ENCODE results near the gene MAPK1.
"Not testable (repeated sequence)": the region's sequence is repeated elsewhere in the genome, so short reads cannot be mapped to it uniquely, and the experiment has no call there.

The MAPK1 gene

DNA sequence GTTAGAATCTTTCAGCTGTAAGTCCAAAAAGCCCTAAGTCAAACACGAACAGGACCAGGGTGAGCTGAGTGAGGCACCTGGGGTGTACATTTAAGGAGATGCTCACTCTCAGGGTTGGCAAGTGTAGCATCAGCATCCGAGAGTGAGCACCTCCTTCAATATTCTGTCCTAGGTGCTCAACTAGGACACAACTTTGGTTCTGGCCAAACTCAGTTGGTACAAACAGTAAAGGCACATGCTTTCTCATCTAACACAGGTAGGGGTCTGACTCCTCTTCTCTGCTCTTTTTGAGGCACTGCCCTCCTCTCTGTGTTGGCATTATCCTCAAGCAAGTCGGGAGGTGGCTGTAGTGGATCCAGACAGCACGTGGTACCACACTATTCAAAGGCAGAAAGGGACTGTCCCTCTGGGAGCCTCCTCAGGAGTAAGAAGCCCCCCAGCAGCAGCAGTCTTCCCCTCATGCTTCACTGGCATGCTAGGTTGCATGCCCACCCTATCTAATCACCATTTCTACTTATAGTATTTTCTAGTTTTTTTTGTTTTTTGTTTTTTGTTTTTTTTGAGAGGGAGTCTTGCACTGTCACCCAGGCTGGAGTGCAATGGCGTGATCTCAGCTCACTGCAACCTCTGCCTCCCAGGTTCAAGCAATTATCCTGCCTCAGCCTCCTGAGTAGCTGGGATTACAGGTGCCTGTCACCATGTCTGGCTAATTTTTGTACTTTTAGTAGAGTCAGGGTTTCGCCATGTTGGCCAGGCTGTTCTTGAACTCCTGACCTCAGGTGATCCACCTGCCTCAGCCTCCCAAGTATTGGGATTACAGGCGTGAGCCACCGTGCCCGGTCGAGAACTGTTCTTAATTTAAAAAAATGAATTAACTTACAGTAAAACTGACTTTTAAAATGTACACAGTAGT is 14.7 kb upstream of the MAPK1 start:
- DNase-seq: no peak

DNA sequence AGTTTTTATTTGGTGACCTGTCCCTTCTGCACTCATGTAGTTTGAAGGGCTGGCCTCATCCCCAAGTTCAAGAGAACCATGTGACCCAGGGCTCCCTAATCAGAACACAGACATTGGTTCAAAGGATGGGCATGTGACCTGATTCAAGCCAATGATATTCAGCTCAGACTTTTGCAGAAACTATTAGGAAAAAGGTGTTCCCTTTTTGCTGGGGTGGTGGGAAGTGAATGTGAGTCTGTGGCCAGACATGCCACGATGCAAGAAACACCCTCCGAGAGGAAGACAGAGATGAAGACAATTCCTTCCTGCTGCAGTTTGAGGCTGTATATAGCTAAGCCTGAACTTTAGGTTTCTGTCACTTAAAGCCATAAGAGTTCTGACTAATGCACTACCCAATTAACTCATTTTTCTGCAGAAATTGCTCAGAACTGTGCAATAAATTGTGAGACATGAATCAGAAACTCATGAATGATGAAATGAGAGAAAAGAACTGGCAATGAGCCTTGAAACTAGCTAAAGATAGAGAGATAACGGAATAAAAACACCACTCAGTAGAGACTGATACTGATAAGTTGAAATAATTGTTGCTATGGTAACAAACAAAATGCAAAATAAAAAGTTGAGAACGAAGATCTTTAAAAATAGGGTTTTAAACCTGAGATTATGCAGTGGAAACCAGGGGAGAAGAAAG is 9.2 kb upstream of the MAPK1 start:
- no peak for DNase-seq

DNA sequence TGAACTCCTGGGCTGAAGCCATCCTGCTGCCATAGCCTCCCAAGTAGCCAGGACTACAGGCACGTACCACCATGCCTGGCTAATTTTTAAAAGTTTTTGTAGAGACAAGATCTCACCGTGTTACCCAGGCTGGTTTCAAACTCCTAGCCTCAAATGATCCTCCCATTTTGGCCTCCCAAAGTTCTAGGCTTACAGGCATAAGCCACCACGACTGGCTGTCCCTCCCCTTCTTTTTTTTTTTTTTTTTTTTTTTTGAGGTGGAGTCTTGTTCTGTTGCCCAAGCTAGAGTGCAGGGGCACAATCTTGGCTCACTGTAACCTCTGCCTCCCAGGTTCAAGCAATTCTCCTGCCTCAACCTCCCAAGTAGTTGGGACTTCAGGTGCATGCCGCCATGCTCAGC is 7.5 kb upstream of the MAPK1 start:
- DNase-seq: not testable (repeated sequence)

DNA sequence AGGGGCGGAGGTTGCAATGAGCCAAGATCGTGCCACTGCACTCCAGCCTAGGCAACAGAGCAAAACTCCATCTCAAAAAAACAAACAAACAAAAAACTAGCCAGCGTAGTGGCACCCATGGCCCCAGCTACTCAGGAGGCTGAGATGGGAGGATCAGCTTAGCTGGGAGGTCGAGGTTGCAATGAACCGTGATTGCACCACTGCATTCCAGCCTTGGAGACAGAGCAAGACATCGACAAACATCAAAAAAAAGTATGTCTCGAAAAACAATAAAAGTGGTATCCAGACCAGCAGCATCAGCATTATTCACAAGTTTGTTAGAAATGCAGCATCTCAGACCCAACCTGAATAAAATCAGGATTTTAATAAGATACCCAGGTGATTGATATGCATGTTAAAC is 6.2 kb upstream of the MAPK1 start:
- DNase-seq: no peak

DNA sequence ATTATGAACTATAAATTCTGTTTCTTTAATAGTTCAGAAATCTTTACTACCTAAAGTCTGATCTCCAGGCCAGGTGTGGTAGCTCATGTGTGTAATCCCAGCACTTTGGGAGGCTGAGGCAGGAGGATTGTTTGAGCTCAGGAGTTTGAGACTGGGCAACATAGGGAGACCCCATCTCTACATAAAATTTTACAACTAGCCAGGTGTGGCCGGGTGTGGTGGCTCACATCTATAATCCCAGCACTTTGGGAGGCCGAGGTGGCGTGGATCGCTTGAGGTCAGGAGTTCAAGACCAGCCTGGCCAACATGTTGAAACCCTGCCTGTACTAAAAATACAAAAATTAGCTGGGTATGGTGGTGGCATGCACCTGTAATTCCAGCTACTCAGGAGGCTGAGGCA is 5.3 kb upstream of the MAPK1 start:
- DNase-seq: not testable (repeated sequence)

DNA sequence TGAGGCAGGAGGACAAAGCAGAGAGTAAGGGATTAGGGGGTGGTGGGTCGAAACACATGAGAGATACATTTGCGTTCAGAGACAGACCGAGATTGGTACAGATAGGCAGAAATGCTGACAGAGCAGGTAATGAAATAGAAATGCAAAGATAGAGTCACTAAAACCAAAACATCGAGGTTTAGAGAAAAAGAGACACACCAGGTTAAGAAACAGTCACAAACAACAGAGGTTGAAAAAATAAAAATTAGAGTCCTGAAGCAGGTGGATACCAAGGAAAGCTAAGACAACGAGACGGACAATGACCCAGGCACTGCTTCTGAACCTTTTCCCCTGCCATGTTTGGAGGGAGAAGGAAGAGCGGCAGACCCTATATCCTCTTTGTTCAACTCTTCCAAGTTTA is 1.2 kb upstream of the MAPK1 start:
- DNase-seq: no peak

DNA sequence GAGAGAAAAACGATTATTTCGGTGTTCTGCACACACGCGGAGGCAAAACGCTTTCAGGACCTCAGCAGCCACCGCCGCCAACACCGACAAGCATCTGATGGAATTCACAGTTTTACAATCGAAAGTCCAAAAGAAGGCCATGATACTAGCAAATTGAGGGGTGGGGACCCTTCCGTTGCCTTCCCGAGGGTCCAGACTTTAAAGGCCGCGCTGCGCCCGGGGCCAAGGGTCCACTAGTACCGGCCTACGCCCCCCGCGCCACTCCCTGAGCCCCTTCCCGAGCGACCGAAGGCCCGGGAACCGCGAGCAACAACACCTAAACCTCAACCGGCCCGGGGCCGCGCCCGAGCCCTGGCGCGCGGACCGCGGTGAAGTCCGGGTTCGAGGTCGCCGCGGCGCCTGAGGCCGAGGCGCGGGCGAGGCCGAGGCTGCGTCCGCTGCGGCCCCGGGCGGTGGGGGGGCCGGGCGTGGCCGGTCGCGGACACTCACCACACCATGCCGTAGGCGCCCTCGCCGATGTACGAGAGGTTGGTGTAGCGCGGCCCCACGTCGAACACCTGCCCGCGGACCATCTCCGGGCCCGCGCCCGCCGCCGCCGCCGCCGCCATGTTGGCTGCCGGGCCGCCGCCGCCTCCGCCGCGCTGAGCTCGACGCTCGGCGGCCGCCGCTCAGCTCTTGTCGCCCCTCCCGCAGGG is 465 bp downstream of the MAPK1 start:
- DNase-seq: no peak

DNA sequence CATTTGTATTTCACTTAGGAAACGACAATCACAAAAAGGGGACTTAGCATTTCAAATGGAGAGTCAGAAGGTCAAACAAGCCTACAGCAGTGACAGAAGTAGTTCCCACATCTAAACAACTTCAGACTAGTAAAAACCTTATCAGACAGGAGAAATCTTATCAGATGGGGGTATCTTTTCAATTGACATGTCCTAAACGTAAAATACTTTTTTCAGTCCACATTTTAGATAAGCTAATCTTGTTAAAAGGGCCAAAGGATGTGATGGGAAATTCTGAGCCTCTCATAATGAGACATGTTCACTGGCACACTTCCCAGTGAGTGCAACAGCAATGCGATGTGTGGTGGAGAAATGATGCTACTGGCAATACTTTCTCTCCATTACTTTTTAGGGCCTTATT is 2.4 kb downstream of the MAPK1 start:
- DNase-seq: no peak

DNA sequence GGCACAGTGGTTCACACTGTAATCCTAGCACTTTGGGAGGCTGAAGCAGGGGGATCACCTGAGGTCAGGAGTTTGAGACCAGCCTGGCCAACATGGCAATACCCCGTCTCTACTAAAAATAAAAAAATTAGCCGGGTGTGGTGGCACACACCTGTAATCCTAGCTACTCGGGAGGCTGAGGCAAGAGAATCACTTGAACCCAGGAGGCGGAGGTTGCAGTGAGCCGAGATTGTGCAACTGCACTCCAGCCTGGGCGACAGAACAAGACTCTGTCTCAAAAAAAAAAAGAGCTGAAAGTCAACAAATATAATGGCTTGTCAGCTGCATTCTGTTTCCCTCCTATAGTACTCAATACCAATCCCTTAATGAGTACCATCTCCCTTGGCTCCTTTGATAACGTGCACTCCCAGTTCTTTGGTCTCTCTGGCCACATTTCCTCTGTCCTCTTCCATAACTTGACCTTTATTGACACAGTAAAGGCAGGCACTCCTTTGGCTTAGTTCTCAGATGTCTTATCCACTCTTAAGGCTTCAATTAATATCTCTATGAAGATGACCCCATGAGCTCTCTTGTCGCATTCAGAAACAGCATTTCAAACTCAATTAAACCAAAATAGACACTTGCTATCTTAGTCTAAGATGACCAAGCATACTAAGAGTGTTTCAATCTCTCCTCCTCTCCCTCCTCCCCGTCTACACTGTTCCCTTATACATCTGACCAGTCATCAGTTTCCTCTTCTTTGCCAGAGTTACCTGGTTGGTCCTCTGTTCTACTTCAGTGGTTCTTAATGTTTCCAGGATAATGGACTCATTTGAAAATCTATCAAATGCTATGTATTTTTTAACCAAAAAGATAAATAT is 4.8 kb downstream of the MAPK1 start:
- no peak for DNase-seq

DNA sequence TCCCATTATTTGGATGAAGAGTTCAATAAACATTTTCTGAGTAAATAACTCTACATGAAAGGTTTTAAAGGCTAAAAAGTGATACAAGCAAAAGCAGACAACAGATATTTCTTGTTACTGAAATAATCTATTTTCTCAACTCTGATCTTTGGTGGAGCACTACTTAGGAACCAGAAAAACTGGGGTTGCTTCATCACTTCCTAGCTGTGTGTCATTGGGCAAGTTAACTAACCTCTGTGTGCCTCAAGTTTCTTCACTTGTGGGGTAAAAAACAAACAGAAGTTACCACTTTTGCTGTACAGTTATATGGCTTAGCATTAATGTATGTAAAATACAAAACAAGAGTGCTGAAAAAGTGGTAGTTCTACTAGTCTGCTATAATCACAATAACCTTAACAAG is 5.6 kb downstream of the MAPK1 start:
- DNase-seq: no peak

DNA sequence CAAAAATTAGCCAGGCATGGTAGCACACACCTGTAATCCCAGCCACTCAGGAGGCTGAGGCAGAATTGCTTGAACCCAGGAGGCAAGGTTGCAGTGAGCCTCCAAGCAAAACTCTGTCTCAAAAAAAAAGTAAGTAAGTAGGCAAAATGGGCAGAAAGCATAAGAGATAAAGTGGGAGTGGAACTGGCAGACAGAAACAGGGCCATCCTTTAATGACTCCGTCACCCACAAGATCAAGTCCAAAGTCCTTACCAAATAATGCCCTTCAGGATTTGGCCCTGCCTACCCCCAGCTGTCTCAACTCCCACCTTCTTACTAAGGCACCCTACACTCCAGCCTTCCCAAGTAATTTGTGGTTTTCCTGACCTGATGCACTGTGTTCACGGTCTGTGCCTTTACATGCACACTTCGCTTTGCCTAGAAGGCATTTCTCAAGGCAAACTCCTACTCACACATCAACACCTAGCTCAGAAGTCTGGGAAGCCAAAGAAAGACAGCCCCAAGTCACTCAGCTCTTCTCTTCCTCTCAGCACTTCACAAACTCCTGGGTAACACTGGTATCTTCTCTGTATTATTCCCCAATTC is 6.1 kb downstream of the MAPK1 start:
- no peak for DNase-seq

DNA sequence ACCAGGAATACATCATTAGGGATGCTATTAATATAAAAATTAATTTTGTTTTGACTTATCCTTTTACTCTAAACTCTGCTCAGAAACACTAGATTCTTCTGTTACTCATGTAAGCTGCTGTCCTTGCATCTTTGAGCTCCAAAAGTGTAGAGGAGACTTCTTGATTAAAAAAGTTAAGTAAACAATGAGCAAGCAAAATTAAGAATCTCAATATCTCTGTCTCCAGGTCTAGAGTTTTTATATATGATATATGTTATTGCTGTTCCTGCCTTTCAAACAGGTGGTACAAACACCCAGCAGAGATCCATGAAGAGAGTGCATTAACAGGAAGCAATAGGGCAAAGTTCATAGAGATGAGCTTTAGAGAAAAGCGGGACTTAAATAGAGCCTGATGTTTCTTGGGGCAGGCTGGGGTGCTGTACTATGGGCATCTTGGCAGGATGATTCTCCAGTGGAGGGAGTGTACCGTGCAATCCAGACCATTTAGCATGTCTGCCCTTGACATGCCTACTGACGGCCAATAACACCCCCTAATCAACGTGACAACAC is 6.9 kb downstream of the MAPK1 start:
- DNase-seq: no peak

DNA sequence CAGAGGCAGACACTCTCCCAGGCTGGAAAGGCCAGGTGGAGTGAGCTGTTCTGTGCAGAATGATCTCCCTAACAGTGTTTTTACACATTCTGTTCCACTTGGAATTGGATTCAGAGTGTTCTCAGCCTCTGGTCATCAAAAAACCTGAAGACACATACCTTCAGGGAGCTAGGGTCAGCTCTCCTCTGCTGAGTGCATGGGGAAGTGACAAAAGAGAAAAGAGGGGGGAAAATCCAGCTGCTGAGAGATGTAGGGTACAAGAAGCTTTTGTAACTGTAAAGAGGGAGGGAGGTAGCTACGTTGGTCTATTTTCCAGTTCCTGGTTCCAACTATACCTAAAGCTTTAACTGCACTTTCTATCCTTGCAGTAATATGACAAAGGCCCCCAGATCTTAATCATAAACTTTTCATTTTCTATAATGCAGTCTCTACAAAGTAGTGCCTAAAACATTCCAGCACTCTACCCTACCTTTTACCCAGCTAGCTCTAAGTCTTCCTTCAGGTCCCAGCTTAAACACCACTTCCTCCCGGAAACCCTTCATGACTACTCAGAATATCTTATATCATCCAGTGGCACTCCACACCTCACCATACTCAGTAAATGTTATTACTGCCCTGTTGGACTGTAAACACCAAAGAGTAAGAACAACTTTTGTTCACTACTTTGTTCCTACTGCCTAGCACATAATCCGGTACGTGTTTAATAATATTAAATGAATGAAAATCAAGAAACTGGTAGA is 9.2 kb downstream of the MAPK1 start:
- DNase-seq: no peak

DNA sequence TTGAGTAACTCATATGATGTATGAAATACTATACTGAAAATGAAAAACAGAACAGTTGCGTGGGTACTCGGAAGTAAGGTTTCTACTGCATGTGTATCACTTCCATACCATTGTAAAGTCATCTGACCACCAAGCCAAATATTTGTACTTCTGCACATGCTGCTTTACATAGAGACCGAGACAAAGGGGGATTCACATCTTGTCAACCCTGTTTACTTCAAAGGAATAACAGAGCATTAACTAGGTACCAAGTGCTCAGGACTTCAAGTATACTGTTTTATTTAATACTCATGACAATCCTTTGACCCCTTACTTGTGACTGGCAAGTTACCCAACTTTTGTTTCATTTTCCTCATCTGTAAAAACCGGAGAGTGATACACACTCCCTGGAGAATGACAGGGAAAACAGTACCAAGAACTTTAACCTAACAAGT is 9.9 kb downstream of the MAPK1 start:
- DNase-seq: no peak

DNA sequence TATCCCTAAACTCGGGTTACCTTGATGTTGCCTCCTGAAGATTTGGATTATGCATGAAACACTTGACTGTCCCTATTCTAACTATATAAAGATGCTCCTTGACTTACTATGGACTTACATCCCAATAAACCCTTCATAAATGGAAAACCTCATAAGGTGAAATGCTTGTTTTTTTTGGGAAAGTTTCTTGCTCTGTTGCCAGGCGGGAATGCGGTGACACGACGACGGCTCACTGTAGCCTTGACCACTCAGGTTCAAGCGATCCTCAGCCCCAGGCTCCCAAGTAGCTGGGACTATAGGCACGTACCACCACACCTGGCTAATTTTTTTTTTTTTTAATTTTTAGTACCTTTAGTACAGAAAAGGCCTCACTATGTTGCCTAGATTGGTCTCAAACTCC is 10.6 kb downstream of the MAPK1 start:
- no peak for DNase-seq

DNA sequence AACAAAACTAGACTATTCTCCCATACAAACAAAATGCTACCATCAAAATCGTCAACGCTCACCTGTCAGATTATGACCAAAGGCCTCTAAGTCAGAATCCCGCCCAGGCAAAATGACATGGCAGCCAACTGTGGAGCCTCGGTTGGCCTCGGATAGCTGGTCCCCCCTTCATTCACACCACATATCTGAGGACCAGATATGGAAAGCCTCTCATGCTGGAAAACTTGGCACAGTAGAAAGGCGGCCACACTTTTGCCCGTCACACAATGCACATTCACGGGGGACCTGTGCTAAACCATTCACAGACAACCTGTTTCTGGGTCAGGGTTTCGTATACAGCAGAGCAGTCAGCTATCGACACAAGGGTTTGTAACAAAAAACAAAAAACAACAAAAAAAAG is 11.2 kb downstream of the MAPK1 start:
- no peak for DNase-seq

DNA sequence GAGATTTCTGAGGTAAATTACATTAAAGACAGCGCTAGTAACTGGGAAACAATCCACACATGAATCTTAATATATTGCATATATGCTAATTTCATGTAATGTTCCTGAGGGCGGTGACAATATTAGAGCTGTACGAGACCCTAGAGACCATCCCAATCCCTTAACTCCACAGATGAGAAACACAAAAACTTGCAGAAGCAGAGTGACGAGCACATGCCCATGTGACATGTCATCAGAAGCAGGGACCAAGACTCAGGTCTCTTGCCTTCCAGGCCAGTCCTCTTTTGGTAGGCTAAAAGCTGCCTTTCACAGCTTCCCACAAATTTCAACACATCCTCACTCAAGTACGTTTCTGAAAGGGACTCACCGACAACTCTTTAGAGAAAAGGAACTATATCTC is 11.8 kb downstream of the MAPK1 start:
- no peak for DNase-seq

DNA sequence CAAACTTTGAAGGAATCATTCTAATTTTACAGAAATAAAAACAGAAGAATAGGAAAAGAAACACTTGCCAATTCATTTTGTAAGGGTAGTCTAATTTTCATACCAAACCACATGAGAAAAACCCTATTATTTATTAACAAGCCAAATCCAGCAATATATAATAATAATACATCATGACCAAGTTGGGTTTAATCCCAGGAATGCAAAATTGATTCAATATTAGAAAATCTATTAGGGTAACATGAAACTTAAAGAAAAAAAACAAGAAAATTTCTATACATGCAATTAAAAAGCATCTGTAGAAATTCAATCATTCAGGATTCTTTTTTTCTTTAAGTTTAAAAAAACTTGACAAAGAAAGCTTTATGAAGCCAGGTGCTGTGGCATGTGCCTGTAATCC is 16.8 kb downstream of the MAPK1 start:
- DNase-seq: no peak

DNA sequence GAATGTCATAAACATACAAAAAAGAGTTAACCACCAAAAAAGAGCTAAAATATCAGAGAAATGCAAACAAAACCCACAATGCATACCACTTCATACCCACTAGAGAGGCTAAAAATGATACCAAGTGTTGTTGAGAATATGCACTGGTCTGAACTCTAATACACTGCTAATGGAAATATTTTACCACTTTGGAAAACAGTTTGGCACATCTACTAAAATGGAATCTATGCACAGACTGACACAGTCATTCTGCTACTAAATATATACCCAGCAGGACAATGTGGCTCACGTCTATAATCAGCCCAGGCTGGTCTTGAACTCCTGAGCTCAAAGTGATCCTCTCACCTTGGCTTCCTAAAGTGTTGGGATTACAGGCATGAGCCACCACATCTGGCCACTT is 18.0 kb downstream of the MAPK1 start:
- DNase-seq: no peak

DNA sequence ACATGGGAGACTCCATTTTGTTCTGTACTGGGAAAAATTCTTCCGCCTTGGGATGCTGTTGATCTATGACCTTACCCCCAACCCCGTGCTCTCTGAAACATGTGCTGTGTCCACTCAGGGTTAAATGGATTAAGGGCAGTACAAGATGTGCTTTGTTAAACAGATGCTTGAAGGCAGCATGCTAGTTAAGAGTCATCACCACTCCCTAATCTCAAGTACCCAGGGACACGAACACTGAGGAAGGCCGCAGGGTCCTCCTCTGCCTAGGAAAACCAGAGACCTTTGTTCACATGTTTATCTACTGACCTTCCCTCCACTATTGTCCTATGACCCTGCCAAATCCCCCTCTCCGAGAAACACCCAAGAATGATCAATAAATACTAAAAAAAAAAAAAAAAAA is 19.4 kb downstream of the MAPK1 start:
- DNase-seq: not testable (repeated sequence)

All from NCI-H345 (cell line).